NCI-H510A (cell line): Measurements from ENCODE around the gene CACNB1.

Experiments
- DNase-seq: peaks from one replicate; lab custom pipeline; 2025; lab: John Stamatoyannopoulos, UW

The CACNB1 gene

DNA sequence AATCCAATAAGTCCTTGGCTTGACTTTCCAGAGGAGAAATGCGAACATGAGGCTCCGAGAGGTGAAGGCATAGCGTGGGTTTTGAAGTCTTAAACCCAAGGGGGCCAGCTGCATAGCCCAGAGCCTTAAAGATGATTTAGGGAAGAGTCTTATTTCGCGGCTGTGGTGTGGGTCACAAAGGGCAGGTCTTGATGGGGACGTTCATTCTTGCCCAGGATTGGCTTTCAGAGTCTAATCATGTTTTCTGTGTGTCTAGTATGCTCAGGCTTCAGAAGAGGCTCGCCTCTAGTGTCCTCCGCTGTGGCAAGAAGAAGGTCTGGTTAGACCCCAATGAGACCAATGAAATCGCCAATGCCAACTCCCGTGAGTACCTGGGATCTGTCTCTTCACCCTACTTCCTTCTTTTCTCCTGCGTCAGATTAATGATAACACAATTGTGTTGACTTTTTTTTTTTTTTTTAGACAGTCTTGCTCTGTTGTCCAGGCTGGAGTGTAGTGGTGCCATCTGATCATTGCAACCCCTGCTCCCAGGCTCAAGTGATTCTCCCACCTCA is 3.6 kb upstream of the CACNB1 start:
- no peak for DNase-seq

DNA sequence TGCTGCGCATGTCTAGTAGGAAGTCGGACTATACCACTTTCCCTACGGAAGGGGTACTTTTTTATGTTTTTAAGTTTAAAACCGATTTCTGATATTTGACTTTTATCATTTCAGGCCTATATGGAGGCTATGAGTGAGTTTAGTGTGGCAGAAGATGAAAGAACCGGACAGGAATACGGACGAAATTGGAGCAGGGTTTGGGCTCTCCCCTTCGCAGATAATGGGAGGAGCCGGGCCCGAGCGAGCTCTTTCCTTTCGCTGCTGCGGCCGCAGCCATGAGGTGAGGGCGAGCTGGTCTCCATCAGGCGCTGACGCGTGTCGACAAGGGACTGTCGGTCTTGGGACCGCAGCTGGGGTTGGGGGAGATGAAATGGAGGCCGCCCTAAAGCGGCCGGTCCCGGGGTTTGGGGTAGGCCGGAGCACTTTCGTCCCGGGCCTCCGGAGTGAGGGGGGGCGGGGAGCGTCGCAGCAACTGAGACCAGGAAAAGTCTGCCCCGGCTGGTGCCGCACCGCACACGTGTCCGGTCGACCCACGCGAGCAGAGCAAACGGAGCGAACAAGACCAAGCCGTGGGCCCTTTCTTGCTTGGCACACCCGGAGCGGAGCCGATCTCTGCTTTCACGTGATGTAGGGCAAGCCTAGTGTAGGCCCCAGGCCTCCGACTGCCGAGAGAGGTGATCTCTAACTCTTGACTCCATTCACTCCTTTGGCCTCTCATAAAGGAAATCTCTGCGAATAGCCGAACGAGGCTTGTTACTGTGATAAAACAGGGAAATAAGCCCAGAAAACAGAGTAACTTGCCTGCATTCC is 2.8 kb upstream of the CACNB1 start, which contains the start of gene RPL19:
RPL19 (plus strand) TSS at position 214 of the 810 bp plus-strand sequence; CDS start at position 276, 62 bp downstream.
- peak; percentile 70 for DNase-seq

DNA sequence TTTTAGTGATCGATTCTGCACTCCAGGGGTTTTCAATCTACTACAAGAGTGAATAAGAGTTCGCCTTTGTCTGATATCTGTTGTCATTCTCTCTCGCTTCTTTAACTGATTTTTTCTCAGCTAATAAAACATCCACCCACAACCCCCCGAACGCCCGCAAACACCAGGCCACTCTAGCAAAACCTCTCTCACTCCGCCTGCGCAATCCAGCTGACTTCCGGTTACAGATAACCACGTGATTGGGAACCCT is 2.3 kb upstream of the CACNB1 start:
- peak; percentile 84 for DNase-seq

DNA sequence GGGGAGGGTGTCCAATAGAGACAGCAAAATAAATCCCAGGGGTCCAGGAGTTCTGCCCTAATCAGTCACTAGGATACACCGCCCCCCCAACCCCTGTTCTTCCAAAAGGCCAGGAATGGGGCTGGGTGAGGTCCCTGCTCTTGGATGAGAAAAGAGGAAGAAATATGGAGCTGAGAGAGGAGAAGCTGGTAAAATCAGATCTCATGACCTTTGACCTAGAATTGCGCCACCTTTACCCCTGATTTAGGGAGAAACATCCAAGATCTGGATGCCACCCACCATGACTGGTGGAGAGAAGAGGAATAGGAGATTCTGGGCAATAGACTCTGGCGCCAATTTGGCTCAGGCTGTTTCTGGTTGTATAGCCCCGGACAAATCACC is 707 bp upstream of the CACNB1 start:
- DNase-seq: no peak

DNA sequence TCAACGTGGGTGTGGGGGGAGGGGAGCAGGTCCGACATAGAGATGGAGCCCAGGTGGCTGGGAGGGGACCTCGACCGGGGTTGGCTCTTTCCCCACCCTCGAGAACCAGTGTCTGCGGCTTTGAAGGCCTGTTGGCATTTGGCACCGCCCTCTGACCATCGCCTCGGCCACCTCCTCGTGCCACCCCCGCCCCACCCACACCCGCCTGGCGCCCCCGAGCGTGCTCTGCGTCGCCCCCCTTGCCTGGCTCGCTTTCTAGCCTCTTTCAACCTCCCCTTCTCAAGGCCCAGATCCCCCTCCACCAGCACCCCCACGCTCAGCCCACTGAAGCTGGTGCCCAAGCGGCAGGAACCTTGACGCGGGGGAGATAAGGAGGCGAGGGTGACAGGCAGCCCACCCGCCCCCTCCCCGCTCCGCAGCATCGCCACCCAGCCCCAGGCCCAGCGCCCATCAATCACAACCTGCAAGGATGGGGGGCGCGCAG is 619 bp downstream of the CACNB1 start:
- peak; percentile 51 for DNase-seq

DNA sequence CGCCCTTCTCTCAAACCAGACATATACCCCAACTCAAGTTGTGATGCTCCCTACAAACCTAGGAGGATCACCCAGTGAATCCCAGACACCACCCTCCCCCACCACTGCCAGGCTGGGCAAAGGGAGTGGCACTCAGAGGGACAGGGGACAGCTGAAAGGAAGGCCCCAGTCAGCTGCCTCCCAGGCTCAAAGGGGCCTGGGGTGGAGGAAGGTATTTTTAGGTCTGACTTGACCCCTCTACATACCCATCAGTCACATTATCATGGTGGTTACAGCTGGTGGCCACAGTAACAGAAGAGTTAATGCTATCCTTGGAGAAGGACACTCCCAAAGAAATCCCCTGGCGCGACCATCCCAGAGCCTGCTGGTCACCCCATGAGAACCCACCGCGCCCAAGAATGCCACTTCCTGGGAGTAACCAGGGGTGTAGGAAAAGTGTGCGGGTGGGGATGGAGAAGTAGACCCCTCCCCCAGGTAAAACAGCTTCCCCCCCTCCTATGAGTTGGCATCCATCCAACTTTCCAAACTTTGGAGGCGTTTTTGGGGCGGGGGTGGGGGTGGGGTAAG is 1.1 kb downstream of the CACNB1 start:
- DNase-seq: no peak

DNA sequence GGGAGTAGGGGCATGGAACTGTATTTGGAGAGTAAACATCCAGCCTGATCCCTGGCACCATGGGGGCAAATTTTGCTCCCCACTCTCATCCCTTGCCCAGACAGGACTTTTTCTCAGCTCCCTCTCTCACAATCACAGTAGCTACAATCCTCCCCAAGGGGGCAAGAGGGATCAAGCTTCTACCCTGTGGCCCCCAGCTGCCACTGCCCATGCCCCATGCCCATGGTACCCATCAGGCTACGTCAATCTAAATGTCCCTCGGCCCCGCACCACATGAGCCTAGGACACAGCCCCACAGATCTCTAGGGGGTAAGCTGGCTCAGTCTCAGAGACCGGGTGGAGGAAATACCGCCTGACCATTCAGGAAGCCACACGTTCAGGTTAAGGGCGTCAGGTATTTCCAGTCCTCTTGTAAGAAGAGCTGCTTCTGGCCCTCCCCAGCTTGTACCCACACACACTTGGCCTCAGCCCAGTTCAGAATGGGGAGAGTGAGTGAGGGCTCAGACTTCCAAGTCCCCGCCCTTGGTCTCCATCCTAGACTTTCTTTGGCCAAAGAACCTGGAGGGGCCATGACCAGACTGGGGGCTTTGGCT is 1.8 kb downstream of the CACNB1 start:
- DNase-seq: no peak

DNA sequence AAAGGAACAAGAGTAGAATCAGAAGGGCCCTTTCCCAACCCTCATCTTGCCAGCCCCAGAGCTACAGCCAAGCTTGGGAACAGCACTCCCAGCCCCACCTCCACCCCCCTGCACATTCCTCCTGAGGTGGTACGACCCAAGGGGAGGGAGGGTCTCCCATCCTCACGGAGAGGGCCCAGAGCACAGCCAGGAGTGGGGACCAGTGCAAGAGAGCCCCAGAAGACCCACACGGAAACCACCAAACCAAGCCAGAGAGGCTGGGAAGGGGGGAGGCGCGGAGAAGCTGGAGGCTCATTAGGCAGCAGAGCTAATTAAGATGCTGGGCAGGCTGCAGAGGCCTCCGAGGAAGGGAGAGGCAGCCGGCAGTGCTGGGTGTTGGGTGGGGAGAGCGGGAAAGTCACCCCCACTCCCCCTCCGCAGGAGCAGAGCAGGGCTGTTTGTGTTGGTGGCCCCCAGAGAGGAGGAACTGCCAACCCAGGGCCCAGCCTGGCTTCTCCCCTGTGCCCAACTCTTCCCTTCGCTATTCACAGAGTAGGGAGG is 2.4 kb downstream of the CACNB1 start:
- DNase-seq: no peak

DNA sequence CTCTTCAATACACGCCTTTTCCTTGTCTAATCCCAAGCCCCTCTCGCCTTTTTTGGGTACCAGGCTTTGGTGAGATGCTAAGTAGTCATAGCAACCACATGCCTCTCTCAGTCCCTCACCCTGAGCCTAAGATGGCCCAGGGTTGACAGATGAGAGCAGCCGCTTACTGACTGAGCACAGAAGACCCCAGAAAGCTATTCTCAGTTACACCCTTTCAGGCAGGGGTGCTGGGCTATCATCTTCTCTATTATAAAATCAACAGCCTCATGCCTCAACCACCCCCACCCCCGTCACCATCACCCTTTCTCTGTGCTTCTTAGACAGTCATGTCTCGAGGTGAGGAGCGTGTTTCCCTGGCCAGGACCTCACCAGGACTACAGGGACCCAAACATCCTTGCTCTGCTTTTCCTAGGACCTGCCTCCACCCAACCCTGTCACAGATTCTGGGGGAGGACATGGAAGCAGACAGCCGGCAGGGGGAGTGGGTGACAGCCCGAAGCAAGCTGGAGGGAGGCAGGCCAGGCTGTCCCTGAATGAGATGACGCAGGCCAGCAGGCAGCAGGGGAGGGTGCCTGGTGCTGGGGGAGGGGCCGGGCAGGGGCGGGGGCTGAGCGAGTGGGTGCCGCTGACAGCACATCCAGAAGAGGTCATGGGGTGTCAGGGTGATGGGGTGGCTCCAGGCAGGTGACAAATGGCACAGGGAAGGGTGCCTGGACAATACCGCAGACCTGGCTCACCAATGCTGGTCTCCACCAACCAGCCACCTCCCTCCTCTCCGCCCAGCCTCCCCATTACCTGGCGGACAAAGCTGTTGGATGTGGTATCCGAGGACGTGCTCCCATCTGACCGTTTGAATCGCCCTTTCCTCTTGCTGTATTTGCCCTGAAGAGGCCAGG is 3.1 kb downstream of the CACNB1 start:
- DNase-seq: no peak

DNA sequence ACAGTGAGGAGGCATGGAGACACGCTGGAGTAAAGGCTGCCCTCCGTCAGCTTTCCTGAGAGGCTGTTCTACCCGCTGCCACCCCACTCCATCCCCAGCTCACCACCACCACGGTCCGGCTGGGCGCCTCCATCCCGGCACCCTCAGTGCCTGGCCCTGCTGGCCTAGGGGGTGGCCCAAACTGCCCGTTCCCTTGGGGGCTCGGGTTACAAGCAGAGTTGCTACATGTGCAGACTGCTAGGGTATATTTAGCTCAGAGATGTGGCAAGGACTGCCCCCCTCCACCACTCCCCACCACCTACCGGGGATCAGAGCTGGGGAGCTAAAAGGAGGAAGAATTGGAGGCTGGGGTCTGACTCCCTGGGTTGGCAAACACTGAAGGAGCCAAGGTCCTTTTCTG is 4.1 kb downstream of the CACNB1 start:
- DNase-seq: no peak

DNA sequence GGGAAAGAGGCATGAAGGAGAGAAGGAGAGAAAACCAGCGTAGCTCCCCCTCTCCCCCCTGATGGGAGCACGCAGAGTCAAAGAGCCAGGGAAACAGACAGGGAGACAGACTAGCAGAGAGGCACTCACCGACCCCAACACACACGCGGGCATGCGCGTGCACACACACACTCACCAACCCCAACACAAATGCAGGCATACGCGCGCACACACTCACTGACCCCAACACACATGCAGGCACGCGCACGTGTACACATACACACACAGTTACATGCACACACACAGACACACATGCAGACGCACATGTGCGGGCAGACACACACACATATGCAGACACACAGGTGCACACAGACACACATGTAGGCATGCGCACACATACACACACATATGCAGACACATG is 4.6 kb downstream of the CACNB1 start:
- no peak for DNase-seq

DNA sequence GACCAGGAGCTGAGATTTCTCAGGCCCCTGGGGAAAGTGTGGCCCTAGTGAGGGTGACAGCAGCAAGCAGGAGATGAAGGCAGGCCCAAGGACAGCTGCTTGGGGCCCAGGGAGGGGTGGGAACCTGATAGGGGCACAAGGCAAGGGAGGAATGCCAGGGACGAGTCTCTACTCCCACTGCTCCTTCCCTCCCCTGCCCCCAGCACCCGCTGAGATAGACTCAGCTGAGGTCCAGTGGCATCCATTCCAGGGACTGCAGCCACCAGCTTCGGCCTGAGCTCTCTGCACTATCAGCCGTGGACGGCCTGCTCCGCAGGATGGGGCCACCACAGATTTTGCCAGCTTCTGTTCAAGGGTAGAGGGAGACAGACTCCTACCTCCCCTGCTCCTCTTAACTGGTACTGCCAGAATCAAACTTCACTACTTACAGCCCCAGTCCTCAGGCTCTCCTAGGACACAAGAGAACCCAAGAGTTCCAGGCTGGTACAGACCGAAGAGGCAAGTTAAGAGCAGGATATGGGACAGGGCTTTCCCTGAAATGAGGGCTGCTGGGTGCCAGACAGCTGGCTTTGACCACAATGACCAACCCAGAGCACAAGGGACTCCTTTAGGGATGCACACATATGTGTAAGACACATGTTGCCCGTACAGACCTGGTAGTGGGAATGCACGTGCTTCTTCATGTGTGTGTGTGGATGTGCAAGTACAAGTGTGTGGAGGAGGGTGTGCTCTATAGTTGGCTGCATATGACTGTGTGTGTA is 5.5 kb downstream of the CACNB1 start:
- DNase-seq: no peak

DNA sequence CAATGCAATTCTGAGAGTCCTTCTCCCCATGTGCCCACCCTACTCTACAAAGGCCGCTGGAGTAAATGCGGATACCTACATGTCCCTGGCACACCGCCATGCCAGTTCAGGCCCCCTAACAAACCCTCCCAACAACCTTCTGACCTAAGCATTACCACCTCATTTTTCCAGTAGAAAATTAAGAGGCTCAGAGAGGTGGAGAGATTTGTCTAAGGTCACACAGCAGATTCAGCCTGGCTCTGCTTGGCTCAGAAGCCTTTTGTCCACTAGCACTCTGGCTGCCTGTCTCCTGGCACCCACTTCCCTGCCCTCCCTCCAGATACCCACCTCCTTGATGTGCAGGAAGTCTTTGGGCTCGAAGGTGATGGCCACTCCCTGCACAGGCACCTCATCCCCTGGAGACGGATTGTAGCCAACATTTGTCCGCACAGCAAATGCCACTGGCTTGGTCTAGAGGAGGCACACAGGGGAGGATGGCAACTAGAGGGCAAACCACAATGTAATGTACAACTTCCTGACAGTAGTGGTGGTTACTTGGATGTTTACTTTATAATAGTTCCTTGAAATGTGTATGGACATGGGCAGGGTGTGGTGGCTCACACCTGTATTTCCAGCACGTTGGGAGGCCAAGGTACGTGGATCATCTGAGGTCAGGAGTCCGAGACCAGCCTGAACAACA is 10.2 kb downstream of the CACNB1 start:
- DNase-seq: no peak

DNA sequence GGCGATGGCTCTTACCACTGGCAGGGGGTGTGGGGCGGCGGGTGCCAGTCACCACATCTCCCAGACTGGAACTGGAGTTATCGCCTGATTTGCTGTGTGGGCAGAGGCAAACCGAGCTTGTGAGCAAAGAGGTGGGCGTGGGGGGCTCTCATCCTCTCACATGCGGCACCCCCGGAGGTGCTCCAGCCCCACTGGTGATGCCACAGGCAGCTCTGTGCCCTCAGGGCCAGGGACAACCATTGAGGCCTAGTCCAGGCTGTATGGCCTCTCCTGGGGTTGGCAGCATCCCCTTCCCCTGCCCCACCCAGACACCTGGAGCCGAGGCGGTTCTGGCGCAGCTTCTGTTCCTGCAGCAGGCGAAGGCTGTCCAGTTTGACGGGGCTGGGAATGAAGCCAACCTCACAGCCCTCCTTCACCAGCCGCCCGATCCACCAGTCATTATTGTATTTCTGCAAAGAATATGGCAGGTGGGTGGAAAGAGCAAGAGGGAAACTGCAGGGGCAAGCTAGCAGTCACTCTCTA is 10.9 kb downstream of the CACNB1 start:
- no peak for DNase-seq

DNA sequence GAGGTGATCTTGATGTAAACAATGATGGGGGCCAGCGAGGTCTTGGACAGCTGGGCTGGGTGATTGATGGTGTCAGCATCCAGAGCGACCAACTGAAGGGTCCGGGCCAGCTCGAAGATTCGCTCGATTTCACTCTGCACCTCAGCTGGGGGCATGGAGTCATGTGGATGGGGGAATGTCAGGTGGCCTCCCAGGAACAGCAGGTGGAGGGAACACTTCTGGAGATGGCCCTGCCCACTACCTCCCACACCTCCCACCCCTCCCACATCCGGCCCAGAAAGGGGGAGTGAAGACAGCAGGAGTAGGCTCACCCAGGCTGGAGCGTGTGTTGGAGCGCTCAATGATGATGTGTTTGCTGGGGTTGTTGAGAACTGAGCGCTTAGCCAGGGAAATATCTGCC is 13.7 kb downstream of the CACNB1 start:
- peak; percentile 84 for DNase-seq

DNA sequence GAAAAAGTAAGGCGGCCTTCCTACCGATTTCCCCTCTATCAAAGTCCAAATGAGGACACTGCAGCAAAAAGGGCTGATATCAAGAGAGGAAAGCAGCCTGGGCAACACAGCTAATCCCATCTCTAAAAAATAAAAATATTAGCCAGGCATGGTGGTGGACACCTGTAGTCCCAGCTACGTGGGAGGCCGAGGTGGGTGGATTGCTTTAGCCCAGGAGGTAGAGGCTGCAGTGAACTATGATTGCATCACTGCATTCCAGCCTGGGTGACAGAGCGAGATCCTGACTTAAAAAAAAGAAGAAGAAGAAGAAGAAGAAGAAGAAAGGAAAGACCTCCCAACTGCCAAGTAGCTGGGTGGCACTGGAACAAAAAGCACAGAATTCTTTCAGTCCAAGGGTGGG is 14.4 kb downstream of the CACNB1 start:
- DNase-seq: no peak

DNA sequence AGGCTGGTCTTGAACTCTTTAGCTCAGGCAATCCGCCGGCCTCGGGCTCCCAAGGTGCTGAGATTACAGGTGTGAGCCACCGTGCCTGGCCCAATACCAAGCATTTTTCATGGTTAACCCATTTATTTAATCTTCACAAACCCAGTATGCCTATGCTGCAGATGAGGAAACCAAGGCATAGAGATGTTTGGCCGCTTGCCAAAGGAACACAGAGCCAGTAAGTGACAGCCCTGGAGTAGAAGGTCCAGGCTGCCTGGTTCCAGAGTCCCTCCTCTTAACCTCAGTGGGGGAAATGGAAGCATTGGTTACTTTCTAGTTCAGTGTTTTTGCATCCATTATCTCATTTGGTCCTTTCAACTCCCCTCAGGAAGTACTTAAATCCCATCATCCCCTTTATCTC is 16.2 kb downstream of the CACNB1 start:
- no peak for DNase-seq

DNA sequence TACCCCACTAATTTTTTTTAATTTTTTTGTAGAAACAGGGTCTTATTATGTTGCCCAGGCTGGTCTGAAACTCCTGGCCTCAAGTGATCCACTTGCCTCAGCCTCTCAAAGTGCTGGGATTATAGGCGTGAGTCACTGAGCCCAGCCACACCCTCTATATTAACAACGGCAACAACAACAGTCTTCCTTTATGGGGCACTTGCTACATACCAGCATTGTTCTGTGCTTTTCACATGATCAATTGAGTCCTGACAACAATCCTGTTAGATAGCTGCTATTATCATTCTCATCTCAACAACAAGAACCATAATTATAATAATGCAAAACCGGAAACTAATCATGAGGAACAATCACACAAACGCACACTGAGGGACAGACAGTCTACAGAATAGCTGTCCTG is 18.9 kb downstream of the CACNB1 start:
- no peak for DNase-seq

DNA sequence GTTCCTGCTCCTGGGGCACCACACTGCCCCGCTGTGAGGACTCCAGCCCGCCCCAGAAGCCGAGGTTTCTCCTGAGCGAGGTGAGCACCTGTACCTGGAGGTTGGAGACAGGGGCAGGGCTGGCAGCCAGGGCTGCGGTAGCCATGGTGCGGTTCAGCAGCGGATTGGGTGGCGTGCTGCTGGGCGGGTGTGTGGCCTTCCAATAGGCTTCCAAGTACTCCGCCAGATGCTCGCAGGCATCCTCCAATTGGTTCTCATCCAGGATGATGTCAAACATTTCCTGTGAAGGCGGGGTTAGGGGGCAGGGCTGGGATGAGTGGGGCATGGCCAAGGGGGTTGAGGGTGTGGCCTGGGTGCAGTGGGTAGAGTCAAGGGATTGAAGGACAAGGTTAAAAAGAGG is 20.2 kb downstream of the CACNB1 start:
- DNase-seq: no peak

DNA sequence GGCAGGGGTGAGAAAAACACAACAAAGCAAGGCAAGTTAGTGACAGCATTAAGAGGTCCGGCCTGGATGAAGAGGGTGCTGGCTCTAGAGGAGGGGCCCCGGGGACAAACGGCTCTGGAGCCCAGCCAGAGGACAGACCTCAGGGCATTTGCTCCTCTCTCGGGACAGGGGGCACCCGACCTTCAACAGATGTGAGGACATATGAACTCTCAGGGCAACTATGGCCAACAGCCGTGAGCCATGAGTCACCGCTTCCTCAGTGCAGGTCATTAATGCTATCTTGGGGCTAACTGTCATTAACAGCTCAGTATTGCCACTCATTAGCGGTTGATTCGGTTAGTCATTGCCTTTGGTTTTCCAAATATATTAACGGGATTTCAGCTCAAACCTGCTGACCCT is 21.8 kb downstream of the CACNB1 start:
- no peak for DNase-seq
